GM12878 (cell line): Measurements from ENCODE around the gene HEPACAM. TPM values are rescaled to one million over a fixed set of nuclear protein-coding genes. Genes with fewer than 3 reads are reported as not detected.

Source experiments
- ATAC-seq: fragments of 200-7000 bp; cut with Tn5 transposase; 3 replicates; pipeline ENCODE4 v1.9.1; 2020; ENCODE audit warnings: mild to moderate bottlenecking, moderate library complexity
- BruUV-seq: library from RNA; stranded (reverse); fragments of 400-500 nt; replicated peaks from 2 replicates; lab custom pipeline; 2021; lab: Mats Ljungman, UMichigan
- CTCF ChIA-PET: fragments of 300-600 bp; sonication (Branson Sonifier 250); formaldehyde crosslinking; extraction: SDS; loops from one replicate; lab custom pipeline; 2021; ENCODE audit warnings: inconsistent platforms; lab: Yijun Ruan, JAX
- POLR2A ChIA-PET: fragments of 350-600 bp; formaldehyde crosslinking; extraction: SDS; loops from one replicate; lab custom pipeline; 2021; ENCODE audit warnings: inconsistent platforms; lab: Charles Lee
- RAD21 ChIA-PET: fragments of 300-600 bp; sonication (Branson Sonifier 250); formaldehyde crosslinking; loops from one replicate; lab custom pipeline; 2023; ENCODE audit warnings: antibody characterized with exemption; ENCODE audit not compliant: unreplicated experiment; lab: Charles Lee
- SMC1A ChIA-PET: fragments of 300-600 bp; sonication (Branson Sonifier 250); formaldehyde crosslinking; loops from one replicate; lab custom pipeline; 2023; ENCODE audit not compliant: unreplicated experiment, uncharacterized antibody; lab: Charles Lee
- DNase-seq: peaks from one replicate; pipeline ENCODE4 v3.0.0-alpha.2; 2011; ENCODE audit warnings: low read depth, low spot score
- FAIRE-seq: peaks from 3 replicates; lab custom pipeline; 2011; peaks lifted over from hg19 to GRCh38; lab: Jason Lieb, UNC
- H2AFZ ChIP-seq: 2 replicates; pipeline ENCODE4 v1.6.0; 2011; ENCODE audit warnings: low read depth, low read length, control low read depth; ENCODE audit not compliant: control insufficient read depth
- H3K27ac ChIP-seq: 2 replicates; pipeline ENCODE4 v1.5.1; 2011; ENCODE audit warnings: control low read depth; ENCODE audit not compliant: control insufficient read depth, insufficient read depth
- H3K27me3 ChIP-seq, 2 experiments: replicated peaks in 1 of 2; 2 replicates each; pipeline versions ENCODE4 v1.6.0 to v1.6.1; 2011; ENCODE audit warnings: low read length in 1 of 2; ENCODE audit not compliant: control insufficient read depth in 2 of 2, insufficient read depth in 2 of 2
- H3K36me3 ChIP-seq, 2 experiments: 2 replicates each; pipeline ENCODE4 v1.5.1; 2011; ENCODE audit warnings: low read length in 1 of 2; ENCODE audit not compliant: control insufficient read depth in 2 of 2, insufficient read depth in 2 of 2
- H3K4me1 ChIP-seq: 2 replicates; pipeline ENCODE4 v1.6.1; 2011; ENCODE audit warnings: mild to moderate bottlenecking, low read length, moderate library complexity, mixed read lengths; ENCODE audit not compliant: control insufficient read depth, insufficient read depth
- H3K4me2 ChIP-seq: 2 replicates; pipeline ENCODE4 v1.6.0; 2011; ENCODE audit warnings: control low read depth; ENCODE audit not compliant: control insufficient read depth, insufficient read depth
- H3K4me3 ChIP-seq: fragments of 200-600 bp; sonication (generic); 2 replicates; pipeline ENCODE4 v1.5.1; 2016
- H3K79me2 ChIP-seq: 2 replicates; pipeline ENCODE4 v1.6.0; 2011; ENCODE audit warnings: low read length; ENCODE audit not compliant: control insufficient read depth, insufficient read depth
- H3K9ac ChIP-seq: 2 replicates; pipeline ENCODE4 v1.8.0; 2011; ENCODE audit warnings: low read length, control low read depth, mixed read lengths; ENCODE audit not compliant: control insufficient read depth, insufficient read depth
- H3K9me3 ChIP-seq: replicated peaks from 3 replicates; pipeline ENCODE4 v1.5.1; 2011; ENCODE audit warnings: mild to moderate bottlenecking, low read length; ENCODE audit not compliant: control insufficient read depth, insufficient read depth
- H4K20me1 ChIP-seq: 2 replicates; pipeline ENCODE4 v1.6.0; 2011; ENCODE audit not compliant: control insufficient read depth, insufficient read depth
- ASH2L ChIP-seq: fragments of 300-600, 200-600 bp; sonication (generic); IDR thresholded peaks from 2 replicates; pipeline ENCODE4 v1.6.1; 2017; ENCODE audit warnings: low read depth, mild to moderate bottlenecking, borderline replicate concordance
- EGR1 ChIP-seq, 2 experiments: IDR thresholded peaks; 1 replicate in 1 of 2; 2 replicates in 1 of 2; pipeline ENCODE4 v1.6.1; 2011 to 2012; ENCODE audit warnings: low read depth in 2 of 2, low read length in 2 of 2, borderline replicate concordance in 1 of 2, mild to moderate bottlenecking in 1 of 2, moderate library complexity in 1 of 2
- PAX8 ChIP-seq: fragments of 450-650 bp; IDR thresholded peaks from 2 replicates; pipeline ENCODE4 v1.6.1; 2017; ENCODE audit warnings: mild to moderate bottlenecking, moderate library complexity
- YY1 ChIP-seq: IDR thresholded peaks from 2 replicates; pipeline ENCODE4 v1.6.1; 2011; ENCODE audit warnings: low read depth, mild to moderate bottlenecking, low read length
- in situ Hi-C: fragments of 300-500 bp; cut with MboI; formaldehyde crosslinking; loops from 9 replicates; pipeline ENCODE4 v1.14.3; 2018; ENCODE audit warnings: mixed read lengths
- intact Hi-C: fragments of 100-400 bp; cut with micrococcal nuclease; formaldehyde crosslinking; loops from one replicate; pipeline ENCODE4 v1.14.2; 2022; ENCODE audit not compliant: unreplicated experiment
- polyA plus RNA-seq, 11 experiments: library from polyadenylated mRNA; depleted of rRNA in 4 of 11; unstranded in 6 of 11; stranded (reverse) in 5 of 11; fragments of >200 nt; fragmentation: Nextera tagmentation in 4 of 11; fragmentation: Illumina TruSeq in 1 of 11; extraction: Ambion mirVana in 4 of 11; extraction: Trizol in 1 of 11; gene quantifications; 1 replicate in 1 of 11; 2 replicates in 10 of 11; pipeline versions ENCODE4 v1.2.1 to v1.2.3, GENCODE V29; 2011 to 2016; ENCODE audit warnings: inconsistent platforms in 2 of 11, missing spikeins in 2 of 11, low read depth in 1 of 11
- total RNA-seq, 4 experiments: library from RNA; depleted of rRNA in 3 of 4; stranded (reverse); fragments of >200 nt in 3 of 4; fragmentation: Illumina TruSeq in 1 of 4; extraction: Trizol in 1 of 4; gene quantifications; 2 replicates each; pipeline versions ENCODE4 v1.2.1 to v1.2.3, GENCODE V29; 2013 to 2021
- TF ChIP-seq, protein P1 (sequence below): IDR thresholded peaks from 2 replicates; pipeline ENCODE4 v1.6.1; 2011; ENCODE audit warnings: low read depth, mild to moderate bottlenecking, low read length, moderate library complexity, borderline replicate concordance; ENCODE audit errors: extremely low read depth
- TF ChIP-seq, protein P2 (sequence below): fragments of 450-650 bp; conservative IDR thresholded peaks from 2 replicates; pipeline ENCODE4 v1.6.1; 2017; ENCODE audit warnings: mild to moderate bottlenecking, moderate library complexity
- TF ChIP-seq, protein P3 (sequence below): fragments of 450-650 bp; IDR thresholded peaks from 2 replicates; pipeline ENCODE4 v1.6.1; 2017; ENCODE audit warnings: antibody characterized with exemption, mild to moderate bottlenecking, moderate library complexity

The HEPACAM gene
- total and polyA plus RNA-seq, 10 of the 15 experiments (the other 5 are each of a cell fraction or from before 2014, with no cell fraction given): 0.03 TPM; not detected in 9

DNA sequence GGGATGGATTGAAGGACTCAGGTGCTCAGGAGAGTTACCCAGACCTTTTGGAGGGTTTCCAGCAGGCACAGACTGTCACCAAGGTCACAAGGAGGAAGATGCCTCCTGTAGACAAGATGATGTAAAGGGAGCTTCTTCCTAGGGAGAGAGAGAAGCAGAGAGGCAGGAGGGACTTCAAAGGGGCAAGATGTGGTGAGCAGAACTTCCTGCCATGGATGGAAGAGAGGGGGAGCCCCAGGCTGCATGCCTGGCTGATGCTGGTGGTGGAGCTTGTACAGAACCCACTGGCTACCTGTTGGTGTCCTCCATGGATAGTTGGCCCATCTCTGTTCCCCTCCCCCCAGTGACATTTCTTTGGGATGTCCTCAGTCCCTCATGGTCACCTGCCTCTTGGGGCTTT lies 12.6 kb downstream of the HEPACAM start:
- no peak overlapping the region for H3K4me2 ChIP-seq
- ChIA-PET POLR2A (no interaction called here), SMC1A (interaction anchor here (1.2 kb wide), 1 partner anchor 30 kb away, joined by 3 read pairs; the partner anchor contains the start of gene CCDC15), RAD21 (no interaction called here), CTCF (interaction anchor here (0.9 kb wide), 1 partner anchor 168 kb away, joined by 4 read pairs; no protein-coding TSS in a partner anchor)
- no peaks in the 10 kb centered on the region for H3K36me3 ChIP-seq
- no peak overlapping the region for H3K9ac ChIP-seq
- DNase-seq: no peak
- H3K9me3 ChIP-seq: no peaks in the 10 kb centered on the region
- ATAC-seq: no peak
- H3K4me1 ChIP-seq: no peaks in the 10 kb centered on the region
- no peak overlapping the region for H3K27ac ChIP-seq
- no peak for TF ChIP-seq PAX8
- no peak for TF ChIP-seq ASH2L
- TF ChIP-seq, protein P1, sequence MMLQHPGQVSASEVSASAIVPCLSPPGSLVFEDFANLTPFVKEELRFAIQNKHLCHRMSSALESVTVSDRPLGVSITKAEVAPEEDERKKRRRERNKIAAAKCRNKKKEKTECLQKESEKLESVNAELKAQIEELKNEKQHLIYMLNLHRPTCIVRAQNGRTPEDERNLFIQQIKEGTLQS: no peak
- TF ChIP-seq, protein P2, sequence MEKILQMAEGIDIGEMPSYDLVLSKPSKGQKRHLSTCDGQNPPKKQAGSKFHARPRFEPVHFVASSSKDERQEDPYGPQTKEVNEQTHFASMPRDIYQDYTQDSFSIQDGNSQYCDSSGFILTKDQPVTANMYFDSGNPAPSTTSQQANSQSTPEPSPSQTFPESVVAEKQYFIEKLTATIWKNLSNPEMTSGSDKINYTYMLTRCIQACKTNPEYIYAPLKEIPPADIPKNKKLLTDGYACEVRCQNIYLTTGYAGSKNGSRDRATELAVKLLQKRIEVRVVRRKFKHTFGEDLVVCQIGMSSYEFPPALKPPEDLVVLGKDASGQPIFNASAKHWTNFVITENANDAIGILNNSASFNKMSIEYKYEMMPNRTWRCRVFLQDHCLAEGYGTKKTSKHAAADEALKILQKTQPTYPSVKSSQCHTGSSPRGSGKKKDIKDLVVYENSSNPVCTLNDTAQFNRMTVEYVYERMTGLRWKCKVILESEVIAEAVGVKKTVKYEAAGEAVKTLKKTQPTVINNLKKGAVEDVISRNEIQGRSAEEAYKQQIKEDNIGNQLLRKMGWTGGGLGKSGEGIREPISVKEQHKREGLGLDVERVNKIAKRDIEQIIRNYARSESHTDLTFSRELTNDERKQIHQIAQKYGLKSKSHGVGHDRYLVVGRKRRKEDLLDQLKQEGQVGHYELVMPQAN: no peak
- no peak for TF ChIP-seq YY1
- TF ChIP-seq, protein P3, sequence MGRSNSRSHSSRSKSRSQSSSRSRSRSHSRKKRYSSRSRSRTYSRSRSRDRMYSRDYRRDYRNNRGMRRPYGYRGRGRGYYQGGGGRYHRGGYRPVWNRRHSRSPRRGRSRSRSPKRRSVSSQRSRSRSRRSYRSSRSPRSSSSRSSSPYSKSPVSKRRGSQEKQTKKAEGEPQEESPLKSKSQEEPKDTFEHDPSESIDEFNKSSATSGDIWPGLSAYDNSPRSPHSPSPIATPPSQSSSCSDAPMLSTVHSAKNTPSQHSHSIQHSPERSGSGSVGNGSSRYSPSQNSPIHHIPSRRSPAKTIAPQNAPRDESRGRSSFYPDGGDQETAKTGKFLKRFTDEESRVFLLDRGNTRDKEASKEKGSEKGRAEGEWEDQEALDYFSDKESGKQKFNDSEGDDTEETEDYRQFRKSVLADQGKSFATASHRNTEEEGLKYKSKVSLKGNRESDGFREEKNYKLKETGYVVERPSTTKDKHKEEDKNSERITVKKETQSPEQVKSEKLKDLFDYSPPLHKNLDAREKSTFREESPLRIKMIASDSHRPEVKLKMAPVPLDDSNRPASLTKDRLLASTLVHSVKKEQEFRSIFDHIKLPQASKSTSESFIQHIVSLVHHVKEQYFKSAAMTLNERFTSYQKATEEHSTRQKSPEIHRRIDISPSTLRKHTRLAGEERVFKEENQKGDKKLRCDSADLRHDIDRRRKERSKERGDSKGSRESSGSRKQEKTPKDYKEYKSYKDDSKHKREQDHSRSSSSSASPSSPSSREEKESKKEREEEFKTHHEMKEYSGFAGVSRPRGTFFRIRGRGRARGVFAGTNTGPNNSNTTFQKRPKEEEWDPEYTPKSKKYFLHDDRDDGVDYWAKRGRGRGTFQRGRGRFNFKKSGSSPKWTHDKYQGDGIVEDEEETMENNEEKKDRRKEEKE: no peak
- TF ChIP-seq EGR1 (IDR thresholded peaks at IDR 0.05; ENCODE audit: borderline replicate concordance in 1 of 2, low read depth in 2 of 2, low read length in 2 of 2): no peak
- BruUV-seq: no TSS peak
- in situ Hi-C loops (no loop called here), intact Hi-C loops (no loop called here)
- FAIRE-seq: no peak
- H3K4me3 ChIP-seq: no peak overlapping the region
- no peaks in the 10 kb centered on the region for H3K79me2 ChIP-seq
- no peaks in the 10 kb centered on the region for H4K20me1 ChIP-seq
- H3K27me3 ChIP-seq: peaks cover 0 to 2% of the 10 kb centered on the region in 2 experiments; a peak in 1 of 4 replicates
- H2AFZ ChIP-seq: no peak overlapping the region
